ENCODE results near the gene CD70. TPM values are rescaled to one million over a fixed set of nuclear protein-coding genes. Genes with fewer than 3 reads are reported as not detected.

Gene CD70
- polyA plus RNA-seq, 1 donor (not counting 4 experiments of a cell fraction or from before 2014, with no cell fraction given), result 0.22 TPM

GRCh38 chr19:6573350-6573749 lies 17.6 kb downstream of the CD70 start:
- no peak overlapping the region for H3K4me3 ChIP-seq (ENCODE audit: control insufficient read depth in 2 of 3, extremely low read depth in 1 of 3, insufficient read depth in 2 of 3, low read depth in 1 of 3, low read length in 3 of 3)
- no peak overlapping the region for H3K9ac ChIP-seq (ENCODE audit: control insufficient read depth, extremely low read depth, insufficient read depth, low read length)
- DNase-seq (ENCODE audit: low read depth, low spot score) (no peak), FAIRE-seq (no peak)
- no peaks in the 10 kb centered on the region for H4K20me1 ChIP-seq (ENCODE audit: control insufficient read depth, extremely low read depth, insufficient read depth, low read length)
- H3K27ac ChIP-seq (ENCODE audit: control insufficient read depth, insufficient read depth, low read length), result no peak overlapping the region
- H3K79me2 ChIP-seq (ENCODE audit: control insufficient read depth, insufficient read depth, low read length), result no peaks in the 10 kb centered on the region
- peaks cover 20% of the 10 kb centered on the region for H3K4me1 ChIP-seq (ENCODE audit: control insufficient read depth, extremely low read depth, insufficient read depth, low read length)
- H2AFZ ChIP-seq (ENCODE audit: control insufficient read depth, low read length), result no peak overlapping the region
- H3K36me3 ChIP-seq (ENCODE audit: control insufficient read depth in 2 of 2, extremely low read depth in 1 of 2, insufficient read depth in 2 of 2, low read length in 2 of 2), result no peaks in the 10 kb centered on the region
- H3K4me2 ChIP-seq (ENCODE audit: control insufficient read depth, extremely low read depth, insufficient read depth, low read depth, low read length), result no peak overlapping the region
- H3K9me3 ChIP-seq (ENCODE audit: control insufficient read depth, low read depth, low read length), result no peaks in the 10 kb centered on the region
- dilution Hi-C loops (cut with MboI; ENCODE audit: extremely low pct_ligation_motif_present, low sequenced_read_pairs), result no loop called here
- TF ChIP-seq CTCF (optimal IDR thresholded peaks at IDR 0.05 in 1 of 3, IDR thresholded peaks at IDR 0.05 in 1 of 3, conservative IDR thresholded peaks at IDR 0.05 in 1 of 3; ENCODE audit: extremely low read depth in 1 of 3, insufficient read depth in 2 of 3, low read length in 3 of 3), result no peak
- TF ChIP-seq EZH2 (IDR thresholded peaks at IDR 0.05; ENCODE audit: low read length), result no peak
- H3K9me1 ChIP-seq (ENCODE audit: control insufficient read depth, extremely low read depth, insufficient read depth, low read length), result no peaks in the 10 kb centered on the region
- no peaks in the 10 kb centered on the region for H3K27me3 ChIP-seq (ENCODE audit: control insufficient read depth, extremely low read depth, insufficient read depth, low read length)

DNA sequence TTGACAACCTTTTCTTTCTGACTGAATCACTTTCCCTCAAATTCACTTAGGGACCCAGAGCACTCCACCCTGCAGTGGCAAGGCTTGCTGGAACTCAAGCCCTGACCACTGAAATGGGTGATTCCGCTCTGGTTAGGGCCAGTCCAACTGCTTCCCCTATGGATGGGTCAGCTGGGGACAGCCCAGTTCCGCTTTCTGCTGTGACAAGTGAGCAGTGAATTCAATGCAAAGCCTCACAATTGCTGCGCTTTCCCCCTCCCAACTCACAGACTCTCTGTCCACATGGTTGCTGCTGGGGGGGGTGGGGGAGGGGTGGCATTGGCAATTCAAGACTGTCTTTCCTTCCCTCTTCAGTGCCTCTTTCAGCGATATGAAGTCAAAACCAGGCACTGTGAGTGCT lies 18.7 kb downstream of the CD70 start:
- Histone ChIP-seq H4K20me1 (ENCODE audit: control insufficient read depth, extremely low read depth, insufficient read depth, low read length) (no peaks in the 10 kb centered on the region), H3K27ac (ENCODE audit: control insufficient read depth, insufficient read depth, low read length) (no peak overlapping the region), H3K4me2 (ENCODE audit: control insufficient read depth, extremely low read depth, insufficient read depth, low read depth, low read length) (no peak overlapping the region), H3K4me1 (ENCODE audit: control insufficient read depth, extremely low read depth, insufficient read depth, low read length) (peaks cover 14% of the 10 kb centered on the region), H3K36me3 (ENCODE audit: control insufficient read depth in 2 of 2, extremely low read depth in 1 of 2, insufficient read depth in 2 of 2, low read length in 2 of 2) (no peaks in the 10 kb centered on the region), H3K79me2 (ENCODE audit: control insufficient read depth, insufficient read depth, low read length) (no peaks in the 10 kb centered on the region), H3K9me1 (ENCODE audit: control insufficient read depth, extremely low read depth, insufficient read depth, low read length) (no peaks in the 10 kb centered on the region), H3K27me3 (ENCODE audit: control insufficient read depth, extremely low read depth, insufficient read depth, low read length) (no peaks in the 10 kb centered on the region), H3K9ac (ENCODE audit: control insufficient read depth, extremely low read depth, insufficient read depth, low read length) (no peak overlapping the region), H3K4me3 (ENCODE audit: control insufficient read depth in 2 of 3, extremely low read depth in 1 of 3, insufficient read depth in 2 of 3, low read depth in 1 of 3, low read length in 3 of 3) (no peak overlapping the region), H2AFZ (ENCODE audit: control insufficient read depth, low read length) (no peak overlapping the region), H3K9me3 (ENCODE audit: control insufficient read depth, low read depth, low read length) (no peaks in the 10 kb centered on the region)
- TF ChIP-seq EZH2 (IDR thresholded peaks at IDR 0.05; ENCODE audit: low read length), result no peak
- FAIRE-seq (no peak), DNase-seq (ENCODE audit: low read depth, low spot score) (no peak)
- dilution Hi-C loops (cut with MboI; ENCODE audit: extremely low pct_ligation_motif_present, low sequenced_read_pairs), result no loop called here

- no peaks in the 10 kb centered on the region for H3K27me3 ChIP-seq (ENCODE audit: control insufficient read depth, extremely low read depth, insufficient read depth, low read length)
- TF ChIP-seq CTCF (optimal IDR thresholded peaks at IDR 0.05 in 1 of 3, IDR thresholded peaks at IDR 0.05 in 1 of 3, conservative IDR thresholded peaks at IDR 0.05 in 1 of 3; ENCODE audit: extremely low read depth in 1 of 3, insufficient read depth in 2 of 3, low read length in 3 of 3), result no peak
- TF ChIP-seq EZH2 (IDR thresholded peaks at IDR 0.05; ENCODE audit: low read length), result no peak
- no peak for FAIRE-seq
These were observed 19.8 kb downstream of the CD70 start for GRCh38 chr19:6571167-6571566.

More at GRCh38 chr19:6571167-6571566, 19.8 kb downstream of the CD70 start:
- Histone ChIP-seq H4K20me1 (ENCODE audit: control insufficient read depth, extremely low read depth, insufficient read depth, low read length) (no peaks in the 10 kb centered on the region), H3K9me1 (ENCODE audit: control insufficient read depth, extremely low read depth, insufficient read depth, low read length) (no peaks in the 10 kb centered on the region), H2AFZ (ENCODE audit: control insufficient read depth, low read length) (no peak overlapping the region), H3K4me2 (ENCODE audit: control insufficient read depth, extremely low read depth, insufficient read depth, low read depth, low read length) (no peak overlapping the region), H3K4me3 (ENCODE audit: control insufficient read depth in 2 of 3, extremely low read depth in 1 of 3, insufficient read depth in 2 of 3, low read depth in 1 of 3, low read length in 3 of 3) (no peak overlapping the region), H3K27ac (ENCODE audit: control insufficient read depth, insufficient read depth, low read length) (no peak overlapping the region), H3K36me3 (ENCODE audit: control insufficient read depth in 2 of 2, extremely low read depth in 1 of 2, insufficient read depth in 2 of 2, low read length in 2 of 2) (no peaks in the 10 kb centered on the region), H3K4me1 (ENCODE audit: control insufficient read depth, extremely low read depth, insufficient read depth, low read length) (peaks cover 4% of the 10 kb centered on the region), H3K79me2 (ENCODE audit: control insufficient read depth, insufficient read depth, low read length) (no peaks in the 10 kb centered on the region), H3K9ac (ENCODE audit: control insufficient read depth, extremely low read depth, insufficient read depth, low read length) (no peak overlapping the region), H3K9me3 (ENCODE audit: control insufficient read depth, low read depth, low read length) (no peaks in the 10 kb centered on the region)
- dilution Hi-C loops (cut with MboI; ENCODE audit: extremely low pct_ligation_motif_present, low sequenced_read_pairs), result no loop called here
- DNase-seq (ENCODE audit: low read depth, low spot score), result no peak

Data from keratinocyte (primary cell).